BJ (cell line): ENCODE measurements around the gene STK40. TPM values are rescaled to one million over a fixed set of nuclear protein-coding genes. Genes with fewer than 3 reads are reported as not detected.

Experiments used
- CTCF ChIA-PET: fragments of 350-600 bp; formaldehyde crosslinking; extraction: SDS; loops from one replicate; lab custom pipeline; 2021; ENCODE audit warnings: antibody characterized with exemption, inconsistent platforms; lab: Yijun Ruan, JAX
- POLR2A ChIA-PET: fragments of 300-600 bp; sonication (Branson Sonifier 250); formaldehyde crosslinking; extraction: SDS; loops from one replicate; lab custom pipeline; 2021; ENCODE audit warnings: antibody characterized with exemption; lab: Charles Lee
- DNase-seq: peaks from one replicate; pipeline ENCODE4 v3.0.0-alpha.2; 2011; ENCODE audit warnings: low read depth
- H3K27me3 ChIP-seq: 2 replicates; pipeline ENCODE4 v1.6.0; 2011; ENCODE audit warnings: low read length; ENCODE audit not compliant: control insufficient read depth, insufficient read depth
- H3K36me3 ChIP-seq: 2 replicates; pipeline ENCODE4 v1.5.1; 2011; ENCODE audit warnings: low read length; ENCODE audit not compliant: control insufficient read depth, insufficient read depth
- H3K4me3 ChIP-seq: 2 replicates; pipeline ENCODE4 v1.5.1; 2011; ENCODE audit warnings: low read depth, mild to moderate bottlenecking, control low read depth, low read length
- polyA plus RNA-seq: library from polyadenylated mRNA; depleted of rRNA; stranded (reverse); fragments of >200 nt; gene quantifications from 2 replicates; pipeline ENCODE4 v1.2.3, GENCODE V29; 2011
- TF ChIP-seq, protein P1 (sequence below): IDR thresholded peaks from 2 replicates; pipeline ENCODE4 v1.5.1; 2011; ENCODE audit warnings: low read depth, mild to moderate bottlenecking, control low read depth, inconsistent platforms, low read length, moderate library complexity; ENCODE audit not compliant: insufficient read depth

The STK40 gene
- polyA plus RNA-seq, 1 experiment: 29.5 TPM

DNA sequence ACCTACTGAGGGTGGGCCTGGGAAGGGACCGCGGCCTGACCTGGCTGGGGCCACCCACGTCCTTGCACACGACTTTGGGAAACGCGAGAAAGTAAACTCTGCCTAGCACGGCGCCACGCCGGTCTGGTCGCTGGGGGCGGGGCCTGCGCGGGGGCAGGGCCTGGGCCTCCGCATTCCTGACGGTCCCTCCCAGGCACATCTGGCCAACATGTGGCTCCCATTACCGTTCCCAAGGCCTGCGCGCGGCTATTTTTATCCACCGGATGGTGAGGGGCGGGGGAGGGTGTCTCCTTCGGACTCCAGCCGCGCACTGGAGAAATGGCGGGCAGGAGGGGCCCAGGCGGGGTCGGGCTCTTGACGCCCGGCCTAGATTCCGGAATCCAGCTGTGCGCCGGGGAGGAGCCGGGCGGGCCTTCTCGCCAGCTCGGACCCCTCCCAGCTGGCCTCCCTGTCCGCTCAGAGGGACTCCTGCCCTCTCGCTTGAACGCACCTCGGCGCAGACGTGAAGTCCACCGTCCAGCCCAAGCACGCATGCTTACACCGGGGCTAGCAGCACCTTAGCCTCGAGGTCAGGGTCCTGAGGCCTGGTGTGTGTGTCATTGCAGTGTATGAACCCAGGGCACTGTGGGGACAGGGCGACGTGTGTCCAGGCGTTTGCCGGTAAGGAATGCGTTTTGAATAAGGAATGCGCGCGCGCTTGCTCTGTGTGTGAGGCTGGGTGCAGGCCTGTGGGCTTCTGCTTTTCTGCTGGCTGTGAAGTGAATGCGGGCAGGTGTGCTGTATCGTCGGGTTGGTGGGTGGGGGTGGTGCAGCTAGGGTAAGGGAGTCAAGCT, 64.4 kb downstream of the STK40 start:
- ChIA-PET POLR2A (interaction anchor here (0.5 kb wide), 1 partner anchor 51 kb away, joined by 3 read pairs; no protein-coding TSS in a partner anchor), CTCF (interaction anchor here (0.8 to 5.5 kb wide), 6 partner anchors 14 to 171 kb away, joined by 3 to 25 read pairs (median 5); partner anchors contain the start of genes LSM10 and TRAPPC3)
- Histone ChIP-seq H3K4me3 (peak overlapping the region; percentile 81), H3K27me3 (no peaks in the 10 kb centered on the region), H3K36me3 (peaks cover 15% of the 10 kb centered on the region)
- TF ChIP-seq, protein P1, sequence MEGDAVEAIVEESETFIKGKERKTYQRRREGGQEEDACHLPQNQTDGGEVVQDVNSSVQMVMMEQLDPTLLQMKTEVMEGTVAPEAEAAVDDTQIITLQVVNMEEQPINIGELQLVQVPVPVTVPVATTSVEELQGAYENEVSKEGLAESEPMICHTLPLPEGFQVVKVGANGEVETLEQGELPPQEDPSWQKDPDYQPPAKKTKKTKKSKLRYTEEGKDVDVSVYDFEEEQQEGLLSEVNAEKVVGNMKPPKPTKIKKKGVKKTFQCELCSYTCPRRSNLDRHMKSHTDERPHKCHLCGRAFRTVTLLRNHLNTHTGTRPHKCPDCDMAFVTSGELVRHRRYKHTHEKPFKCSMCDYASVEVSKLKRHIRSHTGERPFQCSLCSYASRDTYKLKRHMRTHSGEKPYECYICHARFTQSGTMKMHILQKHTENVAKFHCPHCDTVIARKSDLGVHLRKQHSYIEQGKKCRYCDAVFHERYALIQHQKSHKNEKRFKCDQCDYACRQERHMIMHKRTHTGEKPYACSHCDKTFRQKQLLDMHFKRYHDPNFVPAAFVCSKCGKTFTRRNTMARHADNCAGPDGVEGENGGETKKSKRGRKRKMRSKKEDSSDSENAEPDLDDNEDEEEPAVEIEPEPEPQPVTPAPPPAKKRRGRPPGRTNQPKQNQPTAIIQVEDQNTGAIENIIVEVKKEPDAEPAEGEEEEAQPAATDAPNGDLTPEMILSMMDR: no peak
- peak; percentile 86 for DNase-seq

DNA sequence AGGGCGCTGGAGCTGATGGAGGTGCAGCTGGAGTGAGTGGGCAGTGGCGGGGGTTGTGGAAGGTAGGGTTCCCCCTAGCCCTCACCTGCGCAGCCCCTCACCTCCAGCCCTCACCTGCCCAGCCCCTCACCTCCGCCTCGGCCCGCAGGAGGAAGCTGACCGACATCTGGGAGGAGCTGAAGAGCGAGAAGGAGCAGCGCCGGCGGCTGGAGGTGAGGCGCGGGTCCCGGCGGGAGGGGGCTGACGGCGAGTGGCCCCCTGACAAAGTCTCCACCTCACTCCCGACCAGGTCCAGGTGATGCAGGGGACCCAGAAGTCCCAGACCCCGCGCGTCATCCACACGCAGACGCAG, 65.0 kb downstream of the STK40 start:
- Histone ChIP-seq H3K4me3 (peak overlapping the region; percentile 81), H3K27me3 (no peaks in the 10 kb centered on the region), H3K36me3 (peaks cover 15% of the 10 kb centered on the region)
- DNase-seq: no peak
- POLR2A ChIA-PET: no interaction called here
- TF ChIP-seq, protein P1: no peak
- CTCF ChIA-PET: interaction anchor here (1.4 to 5.5 kb wide), 4 partner anchors 14 to 171 kb away, joined by 3 to 25 read pairs (median 10); partner anchors contain the start of genes LSM10 and TRAPPC3

DNA sequence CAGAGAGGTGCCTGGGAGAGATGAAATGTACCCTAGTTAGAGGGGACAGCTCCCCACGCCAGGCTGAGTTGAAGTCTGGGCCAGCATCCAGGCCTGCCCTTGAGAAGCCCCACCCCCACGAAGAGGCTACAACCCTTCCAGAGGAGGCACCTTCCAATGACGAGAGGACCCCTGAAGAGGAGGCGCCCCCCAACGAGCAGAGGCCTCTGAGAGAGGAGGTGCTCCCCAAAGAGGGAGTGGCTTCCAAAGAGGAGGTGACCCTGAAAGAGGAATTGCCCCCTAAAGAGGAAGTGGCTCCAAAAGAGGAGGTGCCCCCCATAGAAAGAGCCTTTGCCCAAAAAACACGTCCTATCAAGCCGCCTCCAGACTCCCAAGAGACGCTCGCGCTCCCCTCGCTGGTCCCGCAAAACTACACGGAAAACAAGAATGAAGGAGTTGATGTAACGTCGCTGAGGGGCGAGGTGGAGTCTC, 65.4 kb downstream of the STK40 start:
- CTCF ChIA-PET: interaction anchor here (0.9 to 5.5 kb wide), 6 partner anchors 13 to 170 kb away, joined by 3 to 25 read pairs (median 5); partner anchors contain the start of genes LSM10 and TRAPPC3
- Histone ChIP-seq H3K36me3 (peaks cover 17% of the 10 kb centered on the region), H3K4me3 (peak overlapping the region; percentile 81), H3K27me3 (no peaks in the 10 kb centered on the region)
- no peak for DNase-seq
- TF ChIP-seq, protein P1: no peak
- POLR2A ChIA-PET: no interaction called here

DNA sequence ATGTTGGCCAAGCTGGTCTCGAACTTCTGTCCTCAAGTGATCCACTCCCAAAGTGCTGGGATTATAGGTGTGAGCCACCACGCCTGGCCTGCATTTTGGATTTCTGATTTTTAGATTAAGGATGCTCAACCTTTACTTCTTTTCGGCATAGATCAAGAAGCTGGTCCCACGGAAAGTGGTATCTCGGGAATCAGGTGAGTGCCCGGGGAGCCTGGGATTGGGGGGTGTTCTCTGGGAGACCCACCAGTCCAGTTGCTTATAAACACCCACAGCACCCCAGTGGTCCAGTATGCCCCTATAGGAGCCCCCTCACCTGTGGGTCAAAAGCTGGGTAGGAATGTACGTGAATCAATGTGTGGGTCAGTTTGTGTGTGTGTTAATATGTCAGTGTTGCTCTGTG, 76.3 kb downstream of the STK40 start:
- no peak for DNase-seq
- H3K36me3 ChIP-seq: peaks cover 5% of the 10 kb centered on the region
- TF ChIP-seq, protein P1: no peak
- ChIA-PET POLR2A (no interaction called here), CTCF (interaction anchor here (0.8 to 1.4 kb wide), 3 partner anchors 9 to 199 kb away, joined by 3 to 6 read pairs (median 4); partner anchors contain the start of gene LSM10)
- H3K4me3 ChIP-seq: no peak overlapping the region
- H3K27me3 ChIP-seq: no peaks in the 10 kb centered on the region
